H1 (cell line): Measurements from ENCODE around the gene RAPGEF6. TPM values are rescaled to one million over a fixed set of nuclear protein-coding genes. Genes with fewer than 3 reads are reported as not detected.

ENCODE experiments used
- CTCF ChIA-PET: fragments of 300-600 bp; sonication (Branson Sonifier 250); formaldehyde crosslinking; loops from one replicate; lab custom pipeline; 2021; ENCODE audit not compliant: partially characterized antibody; lab: Charles Lee
- POLR2A ChIA-PET: fragments of 300-600 bp; sonication (Branson Sonifier 250); formaldehyde crosslinking; loops from one replicate; lab custom pipeline; 2021; ENCODE audit warnings: inconsistent platforms; ENCODE audit not compliant: partially characterized antibody; lab: Charles Lee
- DNase-seq, 2 experiments: peaks; one replicate each; pipeline versions ENCODE4 v3.0.0 to v3.0.0-alpha.2; 2010 to 2022; ENCODE audit warnings: low spot score in 2 of 2, low read depth in 1 of 2, mixed read lengths in 1 of 2
- FAIRE-seq: peaks from 2 replicates; lab custom pipeline; 2011; peaks lifted over from hg19 to GRCh38; lab: Jason Lieb, UNC
- H2AFZ ChIP-seq: 2 replicates; pipeline ENCODE4 v1.8.1; 2012; ENCODE audit warnings: low read length, inconsistent platforms
- H2AK5ac ChIP-seq: 2 replicates; pipeline ENCODE4 v1.6.1; 2013; ENCODE audit warnings: low read depth, low read length
- H2BK120ac ChIP-seq: replicated peaks from 2 replicates; pipeline ENCODE3; 2013; ENCODE audit warnings: low read depth, low read length, inconsistent platforms
- H2BK12ac ChIP-seq: 2 replicates; pipeline ENCODE4 v1.6.1; 2013; ENCODE audit warnings: low read depth, low read length
- H2BK15ac ChIP-seq: 2 replicates; pipeline ENCODE4 v1.6.1; 2013; ENCODE audit warnings: low read length
- H2BK20ac ChIP-seq: 2 replicates; pipeline ENCODE4 v1.6.1; 2013; ENCODE audit warnings: low read length
- H2BK5ac ChIP-seq: 2 replicates; pipeline ENCODE4 v1.6.1; 2013; ENCODE audit warnings: low read depth, low read length
- H3K14ac ChIP-seq: 2 replicates; pipeline ENCODE4 v1.6.1; 2013; ENCODE audit warnings: inconsistent platforms; ENCODE audit not compliant: insufficient read length
- H3K18ac ChIP-seq: 2 replicates; pipeline ENCODE4 v1.6.1; 2013; ENCODE audit warnings: low read length; ENCODE audit errors: extremely low read depth
- H3K23ac ChIP-seq: 2 replicates; pipeline ENCODE4 v1.6.1; 2013; ENCODE audit warnings: inconsistent platforms; ENCODE audit not compliant: insufficient read length
- H3K23me2 ChIP-seq: 2 replicates; pipeline ENCODE4 v1.6.1; 2013; ENCODE audit warnings: low read depth, low read length
- H3K27ac ChIP-seq: 2 replicates; pipeline ENCODE4 v1.6.1; 2011; ENCODE audit warnings: low read depth, low read length, inconsistent platforms
- H3K27me3 ChIP-seq, 4 experiments: replicated peaks in 1 of 4; 1 replicate in 1 of 4; 2 replicates in 3 of 4; pipeline versions ENCODE4 v1.6.1 to v1.8.1; 2011 to 2013; ENCODE audit warnings: low read length in 3 of 4, mild to moderate bottlenecking in 3 of 4, inconsistent platforms in 2 of 4, mixed read lengths in 2 of 4, moderate library complexity in 1 of 4; ENCODE audit not compliant: control insufficient read depth in 3 of 4, insufficient read depth in 3 of 4; ENCODE audit errors: extremely low read depth in 1 of 4
- H3K36me3 ChIP-seq, 4 experiments: 2 replicates each; pipeline versions ENCODE4 v1.6.1 to v1.8.1; 2011 to 2013; ENCODE audit warnings: mild to moderate bottlenecking in 4 of 4, low read length in 3 of 4, moderate library complexity in 2 of 4, control low read depth in 1 of 4, inconsistent platforms in 1 of 4; ENCODE audit not compliant: insufficient read depth in 4 of 4, control insufficient read depth in 2 of 4
- H3K4ac ChIP-seq: replicated peaks from 2 replicates; pipeline ENCODE3; 2013; ENCODE audit warnings: low read length, low read depth, mixed read lengths, inconsistent platforms; ENCODE audit not compliant: insufficient read length
- H3K4me1 ChIP-seq, 4 experiments: replicated peaks in 1 of 4; 1 replicate in 1 of 4; 2 replicates in 3 of 4; pipeline versions ENCODE4 v1.6.1 to v1.8.1; 2011 to 2013; ENCODE audit warnings: low read length in 3 of 4, inconsistent platforms in 2 of 4, mixed read lengths in 1 of 4; ENCODE audit not compliant: insufficient read depth in 4 of 4, control insufficient read depth in 3 of 4
- H3K4me2 ChIP-seq, 2 experiments: 2 replicates each; pipeline versions ENCODE4 v1.6.1 to v1.8.1; 2011 to 2013; ENCODE audit warnings: low read depth in 2 of 2, low read length in 2 of 2, control low read depth in 1 of 2, inconsistent platforms in 1 of 2, mild to moderate bottlenecking in 1 of 2; ENCODE audit not compliant: insufficient read depth in 1 of 2
- H3K4me3 ChIP-seq, 4 experiments: fragments of 200-600, 300-600 bp in 1 of 4; sonication (generic), shearing (Covaris generic), sonication (Bioruptor Twin) in 1 of 4; 2 replicates each; pipeline versions ENCODE4 v1.5.1 to v1.8.1; 2011 to 2016; ENCODE audit warnings: low read length in 4 of 4, low read depth in 3 of 4, control low read depth in 2 of 4, inconsistent platforms in 2 of 4, mild to moderate bottlenecking in 2 of 4, mixed read lengths in 1 of 4, moderate library complexity in 1 of 4; ENCODE audit not compliant: insufficient read depth in 2 of 4; ENCODE audit errors: extremely low read depth in 1 of 4
- H3K56ac ChIP-seq: replicated peaks from 2 replicates; pipeline ENCODE3; 2013; ENCODE audit warnings: low read depth, mild to moderate bottlenecking, mixed read lengths, low read length, inconsistent platforms; ENCODE audit not compliant: insufficient read length
- H3K79me1 ChIP-seq: 2 replicates; pipeline ENCODE4 v1.6.1; 2013; ENCODE audit warnings: low read depth, low read length, control low read depth
- H3K79me2 ChIP-seq, 2 experiments: 2 replicates each; pipeline versions ENCODE4 v1.6.1 to v1.8.1; 2012 to 2013; ENCODE audit warnings: low read length in 2 of 2, mild to moderate bottlenecking in 2 of 2, inconsistent platforms in 1 of 2; ENCODE audit not compliant: insufficient read depth in 2 of 2, control insufficient read depth in 1 of 2
- H3K9ac ChIP-seq, 4 experiments: replicated peaks in 1 of 4; 1 replicate in 1 of 4; 2 replicates in 3 of 4; pipeline versions ENCODE4 v1.6.1 to v1.8.1; 2011 to 2013; ENCODE audit warnings: low read depth in 3 of 4, low read length in 3 of 4, control low read depth in 2 of 4, mild to moderate bottlenecking in 2 of 4, moderate library complexity in 2 of 4, inconsistent platforms in 1 of 4; ENCODE audit errors: extremely low read depth in 1 of 4
- H3K9me3 ChIP-seq, 2 experiments: 2 replicates each; pipeline versions ENCODE4 v1.6.1 to v1.8.1; 2012 to 2013; ENCODE audit warnings: mild to moderate bottlenecking in 2 of 2, moderate library complexity in 2 of 2, control low read depth in 1 of 2, inconsistent platforms in 1 of 2, low read depth in 1 of 2, low read length in 1 of 2, mixed read lengths in 1 of 2; ENCODE audit not compliant: insufficient read depth in 2 of 2
- H4K20me1 ChIP-seq, 2 experiments: replicated peaks in 1 of 2; 2 replicates each; pipeline versions ENCODE3 to v1.8.1; 2011 to 2013; ENCODE audit warnings: inconsistent platforms in 2 of 2, low read length in 2 of 2, mild to moderate bottlenecking in 1 of 2; ENCODE audit not compliant: insufficient read depth in 2 of 2, control insufficient read depth in 1 of 2
- H4K5ac ChIP-seq: 2 replicates; pipeline ENCODE4 v1.6.1; 2013; ENCODE audit warnings: low read length, low read depth, mixed read lengths, inconsistent platforms; ENCODE audit not compliant: insufficient read length
- H4K8ac ChIP-seq: 2 replicates; pipeline ENCODE4 v1.8.0; 2013; ENCODE audit warnings: mild to moderate bottlenecking, moderate library complexity, low read length, inconsistent platforms; ENCODE audit not compliant: insufficient read depth; ENCODE audit errors: extremely low read depth
- H4K91ac ChIP-seq: replicated peaks from 2 replicates; pipeline ENCODE3; 2013; ENCODE audit warnings: low read length, mixed read lengths, inconsistent platforms; ENCODE audit not compliant: insufficient read length
- ATF3 ChIP-seq: IDR thresholded peaks from 2 replicates; pipeline ENCODE4 v1.6.1; 2011; ENCODE audit warnings: low read depth, mild to moderate bottlenecking, low read length; ENCODE audit not compliant: insufficient read depth
- CTBP2 ChIP-seq: IDR thresholded peaks from 2 replicates; pipeline ENCODE4 v1.7.0; 2011; ENCODE audit warnings: borderline replicate concordance, mild to moderate bottlenecking, moderate library complexity, mixed read lengths, low read length; ENCODE audit not compliant: insufficient read depth, insufficient read length
- GTF2F1 ChIP-seq: IDR thresholded peaks from 2 replicates; pipeline ENCODE4 v1.6.1; 2012; ENCODE audit warnings: low read depth, low read length, improper control_type of control experiment, borderline replicate concordance
- HDAC2 ChIP-seq, 2 experiments: fragments of 300-600 bp in 1 of 2; sonication (generic) in 1 of 2; IDR thresholded peaks; 2 replicates each; pipeline ENCODE4 v1.6.1; 2011 to 2012; ENCODE audit warnings: low read depth in 2 of 2, low read length in 2 of 2, mild to moderate bottlenecking in 2 of 2, moderate library complexity in 2 of 2, borderline replicate concordance in 1 of 2, inconsistent platforms in 1 of 2
- NRF1 ChIP-seq: IDR thresholded peaks from 2 replicates; pipeline ENCODE4 v1.6.1; 2011; ENCODE audit warnings: mild to moderate bottlenecking, low read depth, low read length, improper control_type of control experiment
- PHF8 ChIP-seq: fragments of 200-600 bp; sonication (generic); conservative IDR thresholded peaks from 2 replicates; pipeline ENCODE4 v1.7.1; 2012; ENCODE audit warnings: low read depth, mild to moderate bottlenecking, inconsistent platforms, low read length, moderate library complexity
- POU5F1 ChIP-seq: IDR thresholded peaks from 2 replicates; pipeline ENCODE4 v1.6.1; 2011; ENCODE audit warnings: low read depth, mild to moderate bottlenecking, low read length, moderate library complexity
- RAD21 ChIP-seq, 2 experiments: IDR thresholded peaks in 1 of 2; conservative IDR thresholded peaks in 1 of 2; 2 replicates each; pipeline ENCODE4 v1.6.1; 2011; ENCODE audit warnings: low read depth in 2 of 2, low read length in 2 of 2, improper control_type of control experiment in 1 of 2, inconsistent platforms in 1 of 2, mild to moderate bottlenecking in 1 of 2, moderate library complexity in 1 of 2
- SUZ12 ChIP-seq: fragments of 200-600 bp; sonication (generic); IDR thresholded peaks from 2 replicates; pipeline ENCODE4 v1.6.1; 2012; ENCODE audit warnings: mild to moderate bottlenecking, inconsistent platforms, low read length, moderate library complexity, mixed read lengths
- WGBS, 2 experiments: shearing (Covaris generic) in 1 of 2; methylation state at CpG; one replicate each; pipeline versions ENCODE4 v1.1.6 to v1.1.7; 2013 to 2015; ENCODE audit warnings: low lambda C conversion rate in 2 of 2, mixed read lengths in 2 of 2, inconsistent platforms in 1 of 2, low coverage in 1 of 2, missing lambda C conversion rate in 1 of 2; ENCODE audit not compliant: insufficient replicate concordance in 2 of 2, insufficient coverage in 1 of 2, insufficient read length in 1 of 2; ENCODE audit errors: extremely low coverage in 1 of 2, missing lambda C conversion rate in 1 of 2; 5-methylcytosine and 5-hydroxymethylcytosine counted together
- polyA plus RNA-seq, 7 experiments: library from polyadenylated mRNA; depleted of rRNA in 3 of 7; stranded (reverse) in 5 of 7; unstranded in 2 of 7; fragments of >200 nt in 5 of 7; fragments of 200-250 nt in 2 of 7; gene quantifications; 1 replicate in 5 of 7; 2 replicates in 1 of 7; 4 replicates in 1 of 7; pipeline versions ENCODE4 v1.2.1 to v1.2.3, GENCODE V29; 2011 to 2013; ENCODE audit warnings: missing spikeins in 2 of 7, mixed read lengths in 2 of 7
- total RNA-seq: library from RNA; stranded (reverse); fragmentation: NEBNext Ultra II Directional; extraction: Animal tissue kit (Norgen Biotek cat#: 25700); gene quantifications from 2 replicates; pipeline ENCODE4 v1.2.1, GENCODE V29; 2021

The RAPGEF6 gene
- total and polyA plus RNA-seq, 2 of the 8 experiments (the other 6 are each of a cell fraction or from before 2014, with no cell fraction given): 4.8 to 20.0 TPM

- no peak overlapping the region for H2AK5ac ChIP-seq
- no peaks in the 10 kb centered on the region for H3K4me1 ChIP-seq
- DNase-seq (no peak), FAIRE-seq (no peak)
- no peaks in the 10 kb centered on the region for H3K79me2 ChIP-seq
- no peak overlapping the region for H2BK20ac ChIP-seq
- H2BK5ac ChIP-seq: no peak overlapping the region
- no peak overlapping the region for H4K5ac ChIP-seq
- H3K4me3 ChIP-seq: no peak overlapping the region
- no peak overlapping the region for H3K27ac ChIP-seq
- no peak overlapping the region for H2BK15ac ChIP-seq
- H4K20me1 ChIP-seq: no peaks in the 10 kb centered on the region
- no peak overlapping the region for H3K23ac ChIP-seq
- CTCF ChIA-PET: interaction anchor here (1.9 kb wide), 1 partner anchor 8 kb away, joined by 5 read pairs; no protein-coding TSS in a partner anchor
- H2BK120ac ChIP-seq: no peak overlapping the region
- H3K4ac ChIP-seq: no peak overlapping the region
- no peak overlapping the region for H3K9ac ChIP-seq
- TF ChIP-seq POU5F1 (no peak), PHF8 (no peak), RAD21 (IDR thresholded peaks at IDR 0.05 in 1 of 2, conservative IDR thresholded peaks at IDR 0.05 in 1 of 2; ENCODE audit: low read depth in 2 of 2, low read length in 2 of 2) (no peak), HDAC2 (IDR thresholded peaks at IDR 0.05; ENCODE audit: borderline replicate concordance in 1 of 2, low read depth in 2 of 2, low read length in 2 of 2) (no peak), CTBP2 (no peak), GTF2F1 (no peak), ATF3 (no peak), SUZ12 (no peak), NRF1 (no peak)
- H3K14ac ChIP-seq: no peak overlapping the region
- WGBS, 2 experiments: 94% methylated on average over 1 of the region's 1 CpG; no CpG with 5 or more reads in 1 of the 2 experiments
- no peaks in the 10 kb centered on the region for H3K79me1 ChIP-seq
- H4K8ac ChIP-seq: no peak overlapping the region
- no peak overlapping the region for H3K18ac ChIP-seq
- H2BK12ac ChIP-seq: no peak overlapping the region
- H3K36me3 ChIP-seq: peaks cover 0 to 18% (median 4%) of the 10 kb centered on the region in 4 experiments; a peak in 4 of 8 replicates
- no peak overlapping the region for H3K56ac ChIP-seq
- no peaks in the 10 kb centered on the region for H3K27me3 ChIP-seq
- H3K23me2 ChIP-seq: no peaks in the 10 kb centered on the region
- no peak overlapping the region for H2AFZ ChIP-seq
- H3K9me3 ChIP-seq: no peaks in the 10 kb centered on the region
- no peak overlapping the region for H4K91ac ChIP-seq
- H3K4me2 ChIP-seq: no peak overlapping the region
- POLR2A ChIA-PET: no interaction called here
Measured at GRCh38 chr5:131679911-131680310, 44.9 kb upstream of the RAPGEF6 start.
